ENCODE measurements around the gene COA1.

COA1 gene

GRCh38 chr7:43653891-43654504, 75.3 kb downstream of the COA1 start:
- no peak for DNase-seq (ENCODE audit: low read depth, low spot score)

DNA sequence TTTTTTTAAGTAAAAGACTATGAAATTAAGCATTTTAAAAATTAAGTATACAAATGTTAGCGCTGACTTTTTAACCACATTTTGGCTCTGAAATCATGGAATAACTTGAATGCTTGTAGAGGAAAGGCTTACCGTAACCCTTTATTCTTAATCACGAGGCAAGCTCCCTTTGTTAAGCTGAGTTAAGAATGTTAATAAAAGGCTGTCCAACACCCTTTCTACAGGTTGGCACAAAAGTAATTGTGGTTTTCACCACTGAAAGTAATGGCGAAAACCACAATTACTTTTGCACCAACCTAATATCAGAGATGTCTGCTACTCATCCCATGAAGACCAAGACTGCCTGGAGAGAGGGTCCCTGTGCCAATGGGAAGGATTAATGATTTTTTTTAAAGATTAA, 75.9 kb downstream of the COA1 start:
- DNase-seq (ENCODE audit: low read depth, low spot score), result no peak

GRCh38 chr7:43652364-43652763, 77.0 kb downstream of the COA1 start:
- no peak for DNase-seq (ENCODE audit: low read depth, low spot score)

GRCh38 chr7:43650457-43651052, 78.8 kb downstream of the COA1 start:
- DNase-seq (ENCODE audit: low read depth, low spot score), result no peak

DNA sequence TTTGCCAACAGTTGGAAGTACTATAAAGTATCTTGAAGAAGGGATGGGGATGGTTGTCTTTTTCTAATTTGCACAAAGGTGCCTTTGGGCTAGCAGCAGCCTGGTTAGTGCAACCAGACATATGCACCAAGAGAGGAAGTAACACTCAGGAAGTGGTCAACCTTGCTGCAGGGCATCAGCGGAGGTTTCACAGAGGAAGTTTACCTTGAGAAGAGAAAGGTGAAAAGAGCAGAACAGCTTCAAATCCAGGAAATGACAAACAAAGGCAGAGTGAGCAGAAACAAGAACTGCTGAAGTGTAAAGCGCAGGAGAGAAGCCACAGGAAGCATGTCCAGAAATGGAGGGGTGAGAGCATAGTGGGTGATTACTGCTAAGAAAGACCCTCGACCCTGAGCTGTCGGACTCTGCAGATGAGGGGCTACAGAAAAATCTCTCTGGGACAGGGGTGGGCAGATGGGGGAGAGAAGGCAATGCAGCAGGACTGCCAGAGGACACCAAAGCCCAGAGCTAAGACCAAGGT, 79.5 kb downstream of the COA1 start:
- DNase-seq (ENCODE audit: low read depth, low spot score), result no peak

DNA sequence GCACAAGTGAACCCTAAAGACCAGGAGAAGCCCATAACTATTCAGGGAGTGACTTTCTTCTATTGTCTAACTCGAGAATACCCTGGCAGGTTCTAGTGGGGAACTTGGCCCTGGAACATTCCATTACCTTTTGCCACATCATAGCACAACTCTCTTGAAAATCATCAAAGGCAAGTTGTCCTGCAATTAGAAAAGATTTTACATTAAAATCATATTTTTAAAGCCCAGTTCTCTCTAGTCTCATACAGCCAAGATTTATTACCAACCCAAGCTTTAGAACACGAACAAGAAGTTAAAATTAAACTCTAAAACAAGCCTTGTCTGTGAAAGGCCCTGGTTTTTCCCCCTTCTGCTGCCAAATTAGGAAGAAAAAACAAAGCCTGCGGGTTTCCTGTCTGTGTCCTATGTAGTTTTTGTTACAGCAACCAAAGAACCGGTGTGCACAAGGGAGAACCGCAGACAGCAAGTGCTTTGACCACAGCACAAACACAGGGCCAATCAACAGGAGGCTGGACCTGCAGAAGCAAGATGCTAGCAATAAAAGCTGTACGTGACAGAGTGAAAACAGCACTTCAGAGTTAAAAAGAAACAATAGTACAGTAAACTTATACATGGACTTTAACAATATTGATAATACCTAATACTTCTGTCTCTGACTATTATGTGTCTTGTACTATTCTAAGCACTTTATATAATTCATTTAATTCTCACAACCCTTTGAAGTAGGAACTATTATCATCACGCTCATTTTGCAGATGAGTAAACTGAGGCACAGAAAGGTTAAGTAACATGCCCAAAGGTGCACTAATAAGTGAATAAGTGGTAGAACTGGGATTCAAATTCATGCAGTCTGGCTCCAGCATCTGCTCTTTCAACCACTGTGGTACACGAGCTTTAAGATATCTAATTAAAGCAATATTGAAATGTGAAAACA, 80.6 kb downstream of the COA1 start:
- no peak for DNase-seq (ENCODE audit: low read depth, low spot score)

GRCh38 chr7:43647673-43648472, 81.5 kb downstream of the COA1 start:
- peak; percentile 60 for DNase-seq (ENCODE audit: low read depth, low spot score)

DNA sequence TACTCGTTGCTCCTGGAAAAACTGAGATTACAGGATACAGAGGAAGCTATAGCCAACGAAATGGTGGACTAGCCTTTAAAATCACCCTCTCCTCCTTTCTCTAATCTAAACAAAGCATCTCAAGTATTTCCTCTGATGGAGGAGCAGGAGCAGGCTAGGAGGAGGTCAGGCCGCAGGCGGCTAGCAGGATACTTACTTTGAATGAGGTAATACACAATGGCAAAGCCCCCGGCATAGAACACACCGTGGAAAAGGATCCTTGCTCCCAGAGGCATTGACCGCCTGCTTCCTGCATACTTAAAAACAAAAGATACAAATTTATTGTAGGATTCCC, 82.0 kb downstream of the COA1 start:
- no peak for DNase-seq (ENCODE audit: low read depth, low spot score)

- no peak for DNase-seq (ENCODE audit: low read depth, low spot score)
These were observed 82.6 kb downstream of the COA1 start for GRCh38 chr7:43646603-43647338.

GRCh38 chr7:43645699-43646226, 83.6 kb downstream of the COA1 start:
- no peak for DNase-seq (ENCODE audit: low read depth, low spot score)

DNA sequence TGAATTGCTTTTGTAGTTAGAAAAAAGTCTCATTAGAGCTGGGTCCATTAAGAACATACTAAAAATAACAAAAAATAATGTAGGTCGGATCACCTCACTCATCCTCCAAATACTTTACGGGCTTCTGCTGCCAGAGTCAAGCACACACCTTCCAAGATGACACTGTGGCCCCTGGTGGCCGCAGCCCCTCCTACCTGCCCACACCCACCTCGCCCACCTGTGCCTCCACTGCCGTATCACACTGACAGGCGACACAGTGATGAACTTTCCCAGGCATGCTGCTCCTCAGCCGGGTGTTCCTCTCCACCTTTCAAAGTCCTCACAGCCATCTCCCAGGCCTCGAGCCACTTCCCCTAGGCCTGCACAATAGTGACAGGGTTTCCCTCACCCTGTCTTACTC, 85.5 kb downstream of the COA1 start:
- no peak for DNase-seq (ENCODE audit: low read depth, low spot score)

DNA sequence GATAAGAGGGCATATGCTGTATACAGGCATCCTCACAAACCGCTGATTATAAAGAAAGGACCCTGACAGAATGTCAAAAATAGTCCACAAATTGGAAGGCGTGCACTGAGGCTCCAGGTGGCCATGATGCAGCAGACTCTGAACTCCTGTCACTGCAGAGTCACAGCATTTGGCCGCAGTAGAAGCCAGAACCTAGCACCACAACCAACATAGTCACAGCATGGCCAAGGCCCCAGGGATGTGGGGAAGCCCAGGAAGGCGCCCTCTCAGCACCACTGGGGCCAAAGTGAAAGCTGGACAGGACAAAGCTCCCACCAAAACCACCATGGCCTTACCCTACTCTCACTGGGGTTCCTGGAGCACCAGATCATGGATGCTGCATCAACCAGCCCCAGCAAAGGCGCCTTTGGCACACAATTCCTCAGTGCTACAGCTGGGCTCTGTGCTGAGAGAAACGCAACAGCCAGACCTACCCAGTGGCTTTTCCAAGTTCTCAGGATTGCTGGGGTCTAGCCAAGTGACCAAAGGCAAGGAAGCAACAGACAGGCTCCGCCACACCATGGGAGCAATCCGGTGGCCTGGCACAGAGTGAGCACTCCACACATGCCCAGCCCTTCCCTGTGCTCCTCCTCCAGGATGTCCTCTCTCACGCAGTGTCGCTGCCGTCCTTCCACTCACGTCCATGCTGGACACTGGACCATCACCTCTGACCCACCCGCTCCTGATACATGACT, 86.3 kb downstream of the COA1 start:
- DNase-seq (ENCODE audit: low read depth, low spot score), result no peak

GRCh38 chr7:43640679-43641078, 88.6 kb downstream of the COA1 start:
- DNase-seq (ENCODE audit: low read depth, low spot score), result no peak

DNA sequence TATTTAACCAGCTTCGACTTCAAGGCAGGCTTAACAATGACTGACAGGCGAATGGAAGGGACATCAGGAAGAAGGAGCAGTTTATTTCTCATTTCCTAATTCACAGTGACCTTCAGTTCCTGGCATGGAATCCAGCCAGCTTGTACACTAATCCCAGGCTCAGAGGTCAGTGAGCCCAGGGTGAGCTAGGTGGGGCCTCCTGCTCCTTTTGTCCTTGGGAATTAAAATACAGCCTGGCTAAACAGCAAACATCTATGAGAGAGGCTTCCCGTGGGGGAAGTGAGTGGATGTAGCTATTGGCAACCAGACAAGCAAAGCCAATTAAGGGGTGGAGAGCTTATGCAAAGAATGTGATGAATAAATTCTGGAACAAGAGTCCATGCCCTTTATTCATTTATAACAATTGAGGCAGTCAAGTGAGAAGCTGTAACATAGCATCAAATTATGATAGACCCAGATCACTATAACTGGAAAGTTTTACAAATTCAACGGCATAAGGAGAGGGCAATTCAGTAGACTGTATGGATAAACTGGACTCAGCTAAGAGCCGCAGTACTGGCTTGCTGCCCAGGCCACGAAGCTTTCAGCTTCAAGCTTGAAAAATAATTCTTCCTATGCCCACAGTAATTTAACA, 89.3 kb downstream of the COA1 start:
- DNase-seq (ENCODE audit: low read depth, low spot score), result peak; percentile 50

GRCh38 chr7:43637114-43637806, 92.1 kb downstream of the COA1 start:
- no peak for DNase-seq (ENCODE audit: low read depth, low spot score)

GRCh38 chr7:43636093-43636492, 93.2 kb downstream of the COA1 start:
- no peak for DNase-seq (ENCODE audit: low read depth, low spot score)

GRCh38 chr7:43634384-43634783, 94.9 kb downstream of the COA1 start:
- no peak for DNase-seq (ENCODE audit: low read depth, low spot score)

DNA sequence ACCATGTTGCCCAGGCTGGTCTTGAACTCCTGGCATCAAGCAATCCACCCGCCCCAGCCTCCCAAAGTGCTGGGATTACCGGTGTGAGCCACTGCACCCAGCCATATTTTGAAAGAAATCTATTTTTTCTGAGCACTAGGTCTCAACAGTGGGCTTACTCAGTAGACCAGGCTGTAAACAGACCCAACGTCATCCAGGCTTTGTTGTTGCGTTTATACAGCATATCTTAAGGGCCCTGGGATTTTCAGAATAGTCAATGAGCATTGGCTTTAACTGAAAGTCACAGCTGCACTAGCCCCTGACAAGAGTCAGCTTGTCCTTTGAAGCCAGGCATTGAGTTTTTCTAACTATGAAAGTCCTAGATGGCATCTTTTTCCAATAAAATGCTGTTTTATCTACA, 96.6 kb downstream of the COA1 start:
- no peak for DNase-seq (ENCODE audit: low read depth, low spot score)

DNA sequence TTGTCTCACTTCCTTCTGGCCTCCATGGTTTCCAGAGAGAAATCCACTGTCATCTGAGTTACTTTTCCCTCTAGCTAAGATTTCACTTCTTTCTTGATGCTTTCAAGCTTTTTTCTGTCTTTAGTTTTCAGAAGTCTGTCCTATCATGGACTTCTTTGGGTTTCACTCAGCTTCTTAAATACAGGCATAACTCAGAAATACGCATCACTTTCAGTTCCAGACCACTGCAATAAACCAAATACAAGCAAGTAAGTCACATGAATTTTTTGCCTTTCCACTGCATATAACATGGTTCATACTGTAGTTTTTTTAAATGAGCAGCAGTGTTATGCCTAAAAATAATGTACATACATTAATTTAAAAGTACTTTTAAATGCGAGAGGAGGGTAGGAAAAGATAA, 97.8 kb downstream of the COA1 start:
- DNase-seq (ENCODE audit: low read depth, low spot score), result no peak

Measured in brain pericyte (primary cell).